ENCODE results near the gene RASGRF1. TPM values are rescaled to one million over a fixed set of nuclear protein-coding genes. Genes with fewer than 3 reads are reported as not detected.

The RASGRF1 gene
- total and polyA plus RNA-seq, 9 of the 15 experiments (the other 6 are each of a cell fraction or from before 2014, with no cell fraction given) = 0.03 to 0.58 (median 0.06) TPM; not detected in 1

GRCh38 chr15:78943692-78944091 is 146.9 kb downstream of the RASGRF1 start:
- POLR2A ChIA-PET = interaction anchor here (0.7 to 2.4 kb wide), 5 partner anchors 8 to 897 kb away, joined by 3 to 10 read pairs (median 3); no protein-coding TSS in a partner anchor
- FAIRE-seq (peak; percentile 6), ATAC-seq (peak; percentile 21), DNase-seq (ENCODE audit: extremely low read depth in 1 of 4, low spot score in 3 of 4) (peak in 1 of 4 experiments; percentile 20)
- Histone ChIP-seq H3K4me2 (ENCODE audit: insufficient read depth, low read length) (peak overlapping the region; percentile 92), H3K79me2 (ENCODE audit: control insufficient read depth, insufficient read depth, low read length) (peaks cover 40% of the 10 kb centered on the region), H2AFZ (ENCODE audit: low read depth, low read length) (peak overlapping the region; percentile 94; the same call in 1 of the 2 replicates), H3K36me3 (ENCODE audit: control insufficient read depth, insufficient read depth, low read length) (peaks cover 8% of the 10 kb centered on the region; the same call in 1 of the 3 replicates), H3K27ac (ENCODE audit: extremely low read depth, low read depth, low read length) (peak overlapping the region; percentile 78; the same call in 1 of the 3 replicates), H3K4me1 (replicated peaks in 1 of 2; ENCODE audit: control insufficient read depth in 2 of 2, insufficient read depth in 2 of 2, low read length in 2 of 2) (peaks cover 21 to 22% of the 10 kb centered on the region in 2 experiments), H3K9me1 (ENCODE audit: control insufficient read depth, insufficient read depth, low read length) (no peaks in the 10 kb centered on the region), H3K9ac (ENCODE audit: insufficient read depth in 1 of 2, low read depth in 2 of 2, low read length in 2 of 2) (peak overlapping the region; percentile 73 to 95), H4K20me1 (replicated peaks; ENCODE audit: control insufficient read depth, insufficient read depth, low read length) (no peaks in the 10 kb centered on the region), H3K9me3 (replicated peaks; ENCODE audit: control insufficient read depth, insufficient read depth, low read depth, low read length) (no peaks in the 10 kb centered on the region), H3K27me3 (ENCODE audit: control insufficient read depth in 2 of 2, insufficient read depth in 2 of 2, low read length in 2 of 2) (no peaks in the 10 kb centered on the region), H3K4me3 (peak overlapping the region; percentile 87)
- in situ Hi-C loops (cut with MboI) = no loop called here
- intact Hi-C loops (cut with micrococcal nuclease) = no loop called here
- BruUV-seq (replicated peaks) = no TSS peak
- 17% methylated on average over 7 of the region's 7 CpGs for WGBS (ENCODE audit: insufficient coverage, low coverage, missing lambda C conversion rate)
- no peak for TF ChIP-seq BMI1 (IDR thresholded peaks at IDR 0.05; ENCODE audit: low read length)
- TF ChIP-seq, protein P1, sequence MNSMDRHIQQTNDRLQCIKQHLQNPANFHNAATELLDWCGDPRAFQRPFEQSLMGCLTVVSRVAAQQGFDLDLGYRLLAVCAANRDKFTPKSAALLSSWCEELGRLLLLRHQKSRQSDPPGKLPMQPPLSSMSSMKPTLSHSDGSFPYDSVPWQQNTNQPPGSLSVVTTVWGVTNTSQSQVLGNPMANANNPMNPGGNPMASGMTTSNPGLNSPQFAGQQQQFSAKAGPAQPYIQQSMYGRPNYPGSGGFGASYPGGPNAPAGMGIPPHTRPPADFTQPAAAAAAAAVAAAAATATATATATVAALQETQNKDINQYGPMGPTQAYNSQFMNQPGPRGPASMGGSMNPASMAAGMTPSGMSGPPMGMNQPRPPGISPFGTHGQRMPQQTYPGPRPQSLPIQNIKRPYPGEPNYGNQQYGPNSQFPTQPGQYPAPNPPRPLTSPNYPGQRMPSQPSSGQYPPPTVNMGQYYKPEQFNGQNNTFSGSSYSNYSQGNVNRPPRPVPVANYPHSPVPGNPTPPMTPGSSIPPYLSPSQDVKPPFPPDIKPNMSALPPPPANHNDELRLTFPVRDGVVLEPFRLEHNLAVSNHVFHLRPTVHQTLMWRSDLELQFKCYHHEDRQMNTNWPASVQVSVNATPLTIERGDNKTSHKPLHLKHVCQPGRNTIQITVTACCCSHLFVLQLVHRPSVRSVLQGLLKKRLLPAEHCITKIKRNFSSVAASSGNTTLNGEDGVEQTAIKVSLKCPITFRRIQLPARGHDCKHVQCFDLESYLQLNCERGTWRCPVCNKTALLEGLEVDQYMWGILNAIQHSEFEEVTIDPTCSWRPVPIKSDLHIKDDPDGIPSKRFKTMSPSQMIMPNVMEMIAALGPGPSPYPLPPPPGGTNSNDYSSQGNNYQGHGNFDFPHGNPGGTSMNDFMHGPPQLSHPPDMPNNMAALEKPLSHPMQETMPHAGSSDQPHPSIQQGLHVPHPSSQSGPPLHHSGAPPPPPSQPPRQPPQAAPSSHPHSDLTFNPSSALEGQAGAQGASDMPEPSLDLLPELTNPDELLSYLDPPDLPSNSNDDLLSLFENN (IDR thresholded peaks at IDR 0.05; ENCODE audit: low read depth in 2 of 2, low read length in 2 of 2) = 0 out of 4 replicates have a peak, but pooled peaks of 1 of the 2 experiments have one; percentile 25
- TF ChIP-seq SRSF7 (optimal IDR thresholded peaks at IDR 0.05; ENCODE audit: low read depth, low read length) = no peak
- no peak for TF ChIP-seq HNRNPK (IDR thresholded peaks at IDR 0.05; ENCODE audit: low read depth, low read length, poor library complexity, severe bottlenecking)
- TF ChIP-seq PCBP1 (IDR thresholded peaks at IDR 0.05; ENCODE audit: low read depth, low read length, poor library complexity, severe bottlenecking) = no peak
- TF ChIP-seq POLR2A (conservative IDR thresholded peaks at IDR 0.05) = no peak
- TF ChIP-seq, protein P2, sequence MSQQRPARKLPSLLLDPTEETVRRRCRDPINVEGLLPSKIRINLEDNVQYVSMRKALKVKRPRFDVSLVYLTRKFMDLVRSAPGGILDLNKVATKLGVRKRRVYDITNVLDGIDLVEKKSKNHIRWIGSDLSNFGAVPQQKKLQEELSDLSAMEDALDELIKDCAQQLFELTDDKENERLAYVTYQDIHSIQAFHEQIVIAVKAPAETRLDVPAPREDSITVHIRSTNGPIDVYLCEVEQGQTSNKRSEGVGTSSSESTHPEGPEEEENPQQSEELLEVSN (IDR thresholded peaks at IDR 0.05; ENCODE audit: borderline replicate concordance in 1 of 2, extremely low read depth in 1 of 2, insufficient read depth in 1 of 2, insufficient read length in 1 of 2, low read depth in 1 of 2, low read length in 1 of 2, poor library complexity in 1 of 2, severe bottlenecking in 1 of 2) = peak in 1 of 2 experiments; percentile 39
- TF ChIP-seq SPI1 (IDR thresholded peaks at IDR 0.05; ENCODE audit: borderline replicate concordance, low read depth, low read length) = no peak
- TF ChIP-seq POLR3A (IDR thresholded peaks at IDR 0.05; ENCODE audit: borderline replicate concordance, extremely low read depth, insufficient read depth, insufficient read length) = no peak
- CTCF ChIA-PET (ENCODE audit: low intra/inter-chr PET ratio) = no interaction called here
